Globus pallidus (tissue), 1 donor: Measurements from ENCODE around the gene FANCF.
A peak's percentile ranks its signal among the peaks of the same experiment; 100 is the strongest.
"Not testable (repeated sequence)": the region's sequence is repeated elsewhere in the genome, so short reads cannot be mapped to it uniquely, and the experiment has no call there.

ENCODE experiments used
- DNase-seq: peaks from one replicate; pipeline ENCODE4 v3.0.0-alpha.2; 2015; ENCODE audit warnings: low spot score

Gene FANCF, protein sequence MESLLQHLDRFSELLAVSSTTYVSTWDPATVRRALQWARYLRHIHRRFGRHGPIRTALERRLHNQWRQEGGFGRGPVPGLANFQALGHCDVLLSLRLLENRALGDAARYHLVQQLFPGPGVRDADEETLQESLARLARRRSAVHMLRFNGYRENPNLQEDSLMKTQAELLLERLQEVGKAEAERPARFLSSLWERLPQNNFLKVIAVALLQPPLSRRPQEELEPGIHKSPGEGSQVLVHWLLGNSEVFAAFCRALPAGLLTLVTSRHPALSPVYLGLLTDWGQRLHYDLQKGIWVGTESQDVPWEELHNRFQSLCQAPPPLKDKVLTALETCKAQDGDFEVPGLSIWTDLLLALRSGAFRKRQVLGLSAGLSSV

DNA sequence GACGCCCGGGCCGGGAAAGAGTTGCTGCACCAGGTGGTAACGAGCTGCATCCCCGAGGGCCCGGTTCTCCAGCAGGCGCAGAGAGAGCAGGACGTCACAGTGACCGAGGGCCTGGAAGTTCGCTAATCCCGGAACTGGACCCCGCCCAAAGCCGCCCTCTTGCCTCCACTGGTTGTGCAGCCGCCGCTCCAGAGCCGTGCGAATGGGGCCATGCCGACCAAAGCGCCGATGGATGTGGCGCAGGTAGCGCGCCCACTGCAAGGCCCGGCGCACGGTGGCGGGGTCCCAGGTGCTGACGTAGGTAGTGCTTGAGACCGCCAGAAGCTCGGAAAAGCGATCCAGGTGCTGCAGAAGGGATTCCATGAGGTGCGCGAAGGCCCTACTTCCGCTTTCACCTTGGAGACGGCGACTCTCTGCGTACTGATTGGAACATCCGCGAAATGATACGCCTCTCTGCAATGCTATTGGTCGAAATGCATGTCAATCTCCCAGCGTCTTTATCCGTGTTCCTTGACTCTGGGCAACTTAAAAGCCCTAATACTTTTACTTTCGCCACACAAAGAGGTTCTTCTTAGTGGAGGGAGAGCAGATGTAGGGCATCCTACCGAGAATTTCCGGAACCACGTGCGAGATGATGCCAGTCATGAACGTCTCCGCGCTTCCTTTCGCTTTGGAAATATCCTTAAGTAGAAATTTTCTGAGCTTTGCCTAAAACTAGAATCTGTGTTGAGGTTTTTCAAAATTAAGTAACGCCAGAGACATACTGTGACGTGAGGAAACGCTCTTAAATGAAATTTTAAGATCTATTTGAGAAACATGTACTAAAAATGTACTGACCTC, at the start of gene FANCF:
FANCF (minus strand) TSS at position 376 of the 840 bp plus-strand sequence; CDS start at position 363, 13 bp downstream.
- peak; percentile 96 for DNase-seq

DNA sequence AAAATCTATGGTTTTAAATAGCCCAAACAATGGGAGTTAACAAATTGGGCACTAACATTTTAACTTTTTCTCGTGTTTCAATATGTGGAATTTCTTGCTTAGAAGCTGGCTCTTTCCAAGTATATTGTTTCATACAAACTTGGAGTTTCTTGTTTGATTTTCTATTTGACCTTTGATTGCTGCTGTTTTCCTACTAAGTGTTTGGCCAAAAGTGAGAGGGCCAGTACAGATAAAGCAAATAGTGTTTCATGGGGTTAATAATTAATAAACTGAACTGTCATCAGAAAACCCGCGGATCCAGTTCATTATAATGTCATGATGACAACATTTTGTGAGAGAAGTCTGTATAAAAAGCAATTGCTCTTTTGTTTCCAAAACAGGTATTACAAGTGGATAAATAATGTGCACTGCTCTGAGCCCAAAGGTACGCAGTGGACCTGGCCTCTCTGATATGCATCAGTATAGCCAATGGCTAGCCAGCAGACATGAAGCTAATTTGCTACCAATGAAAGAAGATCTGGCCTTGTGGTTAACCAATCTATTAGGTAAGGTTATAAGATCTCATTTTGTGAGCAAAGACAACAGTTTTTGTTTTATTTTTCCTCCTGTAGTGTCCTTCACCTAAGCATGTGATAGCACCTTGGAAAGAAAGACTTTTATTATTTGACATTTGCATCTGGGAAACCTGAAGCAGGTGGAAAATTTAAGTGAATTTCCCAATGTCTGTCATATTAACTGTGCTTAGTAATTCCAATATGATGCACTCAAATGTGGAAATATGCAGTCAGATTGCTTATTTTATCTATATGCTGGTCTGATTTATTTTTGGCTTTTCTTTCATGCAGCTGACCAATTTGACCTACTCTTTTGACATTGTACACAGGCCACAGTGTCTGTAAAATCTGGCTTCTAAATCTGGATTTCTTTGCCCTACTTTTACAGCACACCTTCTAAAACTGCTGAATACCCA, 49.1 kb upstream of the FANCF start:
- DNase-seq = no peak

DNA sequence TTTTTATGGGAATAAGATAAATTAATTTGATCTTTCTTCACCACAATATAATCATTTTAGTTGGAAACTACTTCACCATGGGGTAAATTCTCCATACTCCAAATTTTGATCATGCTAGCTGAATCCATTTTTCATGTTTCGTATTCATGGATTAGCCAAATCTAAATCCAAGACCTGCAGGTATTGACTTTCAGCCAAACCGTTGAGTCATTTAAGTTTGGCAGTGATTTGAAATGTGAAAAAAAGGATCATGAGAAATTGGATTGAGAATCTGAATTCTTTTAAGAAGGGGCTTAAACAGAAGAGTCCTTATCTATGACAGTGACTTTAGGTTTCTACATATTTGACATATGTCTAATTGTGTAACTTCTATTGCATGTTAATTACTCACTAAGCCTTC, 46.1 kb upstream of the FANCF start:
- no peak for DNase-seq

DNA sequence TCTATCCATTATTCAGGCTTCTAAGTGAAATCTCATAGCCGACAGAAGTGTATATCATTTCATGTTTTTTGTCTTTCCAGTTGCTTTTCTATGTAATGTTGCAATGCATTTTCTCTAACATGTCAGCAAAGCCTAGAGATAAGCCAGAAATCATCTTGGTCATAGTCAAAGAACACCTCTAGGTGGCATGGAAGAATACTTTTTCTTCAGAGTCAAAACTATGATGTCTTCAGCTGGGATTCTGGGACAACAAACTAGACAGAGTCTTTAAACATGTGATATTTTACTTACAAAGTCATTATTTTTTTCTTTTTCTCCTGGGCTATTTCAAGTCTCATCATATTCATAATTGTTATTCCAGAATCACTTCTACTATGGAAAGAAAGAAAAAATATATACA, 45.2 kb upstream of the FANCF start:
- peak; percentile 47 for DNase-seq

DNA sequence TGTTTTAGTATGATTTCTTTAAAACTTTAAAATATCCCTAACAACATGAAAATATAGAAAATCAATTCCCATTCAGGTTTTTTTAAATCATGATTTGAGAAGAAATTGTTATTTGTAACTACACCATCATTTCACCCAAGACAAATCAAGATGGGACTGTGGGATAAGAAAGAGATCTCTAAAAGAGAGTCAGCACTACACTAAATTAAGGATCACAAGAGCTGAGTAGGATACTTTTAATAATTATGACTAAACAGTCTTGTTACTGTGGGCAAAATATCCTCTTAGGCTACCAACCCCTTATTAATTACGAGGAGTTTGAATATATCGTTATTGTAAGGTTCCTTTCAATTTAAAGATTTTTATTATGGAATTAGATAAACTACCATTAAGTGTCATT, 43.7 kb upstream of the FANCF start:
- no peak for DNase-seq

DNA sequence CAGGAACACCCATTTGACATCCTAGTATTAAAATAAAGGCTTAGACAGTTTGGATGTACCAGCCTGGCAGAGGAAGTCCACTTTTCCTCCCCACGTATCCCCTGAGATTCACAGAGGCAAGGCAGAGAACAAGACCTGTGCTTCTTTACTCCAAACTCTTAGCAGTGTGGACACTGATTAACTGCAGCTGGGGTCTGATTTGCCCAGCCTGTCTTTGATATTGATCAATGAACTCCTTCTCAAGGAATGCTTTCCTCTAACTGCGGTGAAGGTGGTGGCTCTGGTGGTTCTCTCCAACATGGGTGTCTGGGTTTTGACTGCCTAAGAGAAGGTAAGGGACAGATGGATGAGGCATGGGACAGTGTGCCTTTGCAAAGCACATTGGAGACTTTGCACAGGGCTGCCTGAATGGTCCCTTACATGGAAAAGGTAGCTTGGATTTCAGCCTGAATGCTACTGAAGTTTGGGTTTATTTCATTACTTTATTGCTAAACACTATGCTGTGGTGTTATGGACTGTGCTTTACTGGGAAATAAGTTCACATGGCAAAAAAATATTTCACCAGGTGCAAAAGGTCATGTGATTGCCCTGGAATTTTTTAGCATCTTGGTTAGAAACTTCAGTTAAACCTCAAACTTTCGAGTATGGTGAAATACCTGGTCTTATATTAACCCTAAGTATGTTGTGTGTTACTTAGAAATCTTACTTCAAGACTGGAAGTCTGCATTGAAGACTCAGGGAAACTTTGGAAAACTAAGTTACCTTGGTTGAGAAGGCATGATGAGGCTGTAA, 42.6 kb upstream of the FANCF start:
- no peak for DNase-seq

DNA sequence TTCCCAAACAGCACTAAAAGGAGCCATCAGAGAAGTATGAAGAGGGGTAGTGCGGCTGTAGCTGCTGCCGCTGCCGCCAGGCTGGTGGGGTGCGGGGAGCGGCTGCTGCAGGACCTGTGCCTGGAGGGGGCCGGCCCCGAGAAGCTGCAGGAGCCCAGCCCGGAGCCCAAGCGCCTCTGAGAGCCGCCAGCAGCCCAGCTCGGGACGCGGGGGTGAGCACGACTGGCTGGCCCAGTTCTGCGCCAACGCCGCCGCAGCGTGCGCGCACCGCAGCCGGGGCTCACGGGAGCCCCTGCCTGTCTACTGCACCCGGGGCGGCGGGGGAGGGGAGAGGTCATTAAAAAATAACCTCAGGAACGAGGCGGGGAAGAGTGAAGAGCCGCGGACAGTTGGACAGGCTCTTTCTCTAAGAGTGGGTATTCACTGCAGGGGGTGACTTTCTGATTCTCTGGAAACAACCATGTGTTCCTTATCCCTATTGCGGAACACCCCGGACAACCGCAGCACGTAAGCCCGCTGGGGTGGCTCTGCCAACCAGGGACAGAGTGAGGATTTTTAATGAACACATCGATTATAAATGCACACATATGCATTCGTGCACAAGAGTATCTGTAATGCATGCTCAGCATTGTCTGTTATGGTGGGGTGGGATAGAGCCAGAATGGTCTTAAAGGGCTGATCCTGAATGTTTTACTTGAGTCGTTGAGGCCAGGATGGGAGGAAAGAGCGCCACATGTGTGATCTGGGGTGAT, 41.2 kb upstream of the FANCF start:
- DNase-seq = peak; percentile 45

DNA sequence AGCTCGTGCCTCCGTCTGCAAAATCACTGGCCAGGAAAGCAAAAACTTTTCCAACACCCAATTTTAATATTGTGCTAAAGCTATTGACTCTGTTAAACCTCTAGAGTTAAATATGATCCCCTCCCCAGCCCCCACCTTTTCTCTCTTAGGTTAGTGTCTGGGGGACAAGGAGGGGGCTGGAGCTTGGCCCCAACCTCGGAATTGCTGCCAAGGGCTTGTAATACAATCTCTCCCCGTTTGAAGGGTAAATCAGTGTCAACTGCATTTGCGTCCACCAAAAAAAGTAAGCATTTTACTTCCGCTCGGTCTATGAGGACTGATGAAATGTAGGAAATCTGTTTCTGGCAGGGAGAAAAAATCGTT, 40.7 kb upstream of the FANCF start, which contains the start of gene GAS2:
GAS2 (plus strand) TSS at position 287 of the 363 bp plus-strand sequence. CDS start 8,259 bp downstream, outside the sequence.
- DNase-seq = no peak

DNA sequence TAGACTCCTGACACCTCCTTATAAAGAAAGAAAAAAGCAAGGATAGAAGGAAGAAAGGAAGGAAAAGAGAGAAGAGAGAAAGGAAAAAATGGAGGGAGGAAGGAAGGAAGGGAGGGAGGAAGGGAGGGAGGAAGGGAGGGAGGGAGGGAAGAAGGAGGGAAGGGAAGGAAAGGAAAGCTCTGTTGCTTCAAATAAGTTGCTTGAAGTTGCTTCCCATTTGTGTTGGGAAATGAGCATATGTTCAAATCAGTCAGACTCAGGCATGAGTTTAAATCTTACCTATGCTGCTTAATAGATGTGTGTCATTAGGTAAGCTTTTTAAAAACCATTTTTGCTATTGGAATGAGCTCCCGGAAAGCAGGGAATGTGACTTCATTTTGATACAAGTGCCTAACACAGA, 34.2 kb upstream of the FANCF start:
- DNase-seq = no peak

DNA sequence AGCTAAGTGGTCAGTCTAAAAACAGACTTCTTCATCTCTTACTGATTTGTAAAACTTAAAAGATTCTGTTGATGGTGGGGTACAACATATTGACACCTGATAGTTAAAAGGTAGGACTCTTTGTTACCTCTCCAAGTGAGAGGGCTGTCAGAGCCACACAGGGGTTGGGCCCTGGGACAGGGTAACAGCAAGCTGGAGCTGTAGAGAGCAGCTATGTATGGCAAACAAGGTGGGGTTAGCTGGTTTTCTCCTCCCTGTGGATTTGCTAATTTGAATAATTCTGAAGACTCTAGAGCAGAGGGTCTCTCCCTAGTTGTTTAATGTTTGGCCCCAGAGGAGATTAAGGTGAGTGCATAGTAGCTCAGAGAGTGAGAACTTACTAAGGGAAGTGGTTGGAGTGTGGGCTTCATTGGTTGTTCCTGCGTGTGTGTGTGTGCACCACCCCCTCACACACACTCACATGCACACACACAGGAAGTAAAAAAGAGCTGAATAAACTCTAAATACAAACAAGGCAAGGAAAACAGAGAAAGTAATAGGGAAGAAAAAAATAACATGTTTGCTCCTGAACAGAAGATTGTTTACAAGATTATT, 31.6 kb upstream of the FANCF start:
- no peak for DNase-seq

DNA sequence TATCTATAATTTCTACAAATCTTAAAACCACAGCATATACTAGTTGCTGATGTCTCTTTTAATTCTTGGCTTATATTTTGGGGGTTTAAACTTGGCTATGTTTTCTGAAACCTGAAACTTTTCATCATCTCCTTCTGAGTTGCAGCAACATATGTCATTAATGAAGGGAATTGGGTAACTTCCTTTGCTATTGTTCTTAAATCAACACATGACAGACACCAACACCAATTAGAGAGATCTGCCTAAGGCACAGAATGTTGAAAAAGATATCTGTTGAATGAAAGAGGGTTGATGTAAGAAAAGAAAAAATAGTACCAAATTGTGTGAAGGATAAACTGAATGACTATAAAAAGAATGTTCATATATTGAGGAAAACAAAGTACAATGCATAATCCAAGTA, 30.5 kb upstream of the FANCF start:
- no peak for DNase-seq

DNA sequence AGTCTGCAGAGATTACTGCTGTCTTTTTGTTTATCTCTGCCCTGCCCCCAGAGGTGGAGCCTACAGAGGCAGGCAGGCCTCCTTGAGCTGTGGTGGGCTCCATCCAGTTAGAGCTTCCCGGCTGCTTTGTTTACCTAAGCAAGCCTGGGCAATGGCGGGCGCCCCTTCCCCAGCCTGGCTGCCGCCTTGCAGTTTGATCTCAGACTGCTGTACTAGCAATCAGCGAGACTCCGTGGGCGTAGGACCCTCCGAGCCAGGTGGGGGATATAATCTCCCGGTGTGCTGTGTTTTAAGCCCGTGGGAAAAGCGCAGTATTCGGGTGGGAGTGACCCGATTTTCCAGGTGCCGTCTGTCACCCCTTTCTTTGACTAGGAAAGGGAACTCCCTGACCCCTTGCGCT, 26.7 kb upstream of the FANCF start:
- DNase-seq = not testable (repeated sequence)

DNA sequence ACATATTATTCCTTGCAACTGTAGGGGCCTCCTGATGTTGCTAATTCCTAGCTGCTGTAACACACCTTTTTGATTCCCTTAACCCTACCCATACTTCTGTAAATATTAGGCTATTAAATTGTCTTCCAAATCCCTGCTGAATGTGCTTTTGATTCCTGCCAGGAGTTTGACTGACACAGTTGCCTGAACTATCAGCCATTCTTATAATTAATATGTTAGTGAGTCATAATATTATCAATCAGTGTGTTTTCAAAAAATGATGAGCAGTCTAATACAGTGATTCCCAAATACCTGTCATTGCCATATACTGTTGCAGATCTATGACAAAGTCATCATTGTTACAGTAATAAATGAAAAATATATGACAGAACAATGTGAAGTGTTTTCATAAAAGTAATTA, 15.9 kb upstream of the FANCF start:
- DNase-seq = no peak

DNA sequence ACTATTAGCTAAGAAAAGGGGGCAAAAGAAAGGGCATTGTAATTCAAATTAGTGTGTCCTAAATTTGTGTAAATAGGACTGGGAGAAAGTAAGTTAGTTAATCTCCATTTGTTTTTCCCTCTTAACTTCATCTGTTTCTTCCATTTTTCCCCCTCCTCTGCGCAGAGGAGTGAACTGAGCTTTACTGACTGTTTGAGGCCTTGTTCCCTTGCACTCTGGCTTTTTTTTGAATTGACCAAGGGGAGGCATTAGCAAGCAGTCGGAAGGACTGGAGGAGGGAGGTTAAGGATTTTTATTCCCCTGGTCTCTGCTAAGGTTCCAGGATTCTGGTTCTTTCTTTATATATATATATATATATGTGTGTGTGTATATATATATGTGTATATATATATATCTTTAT, 15.2 kb upstream of the FANCF start:
- no peak for DNase-seq

DNA sequence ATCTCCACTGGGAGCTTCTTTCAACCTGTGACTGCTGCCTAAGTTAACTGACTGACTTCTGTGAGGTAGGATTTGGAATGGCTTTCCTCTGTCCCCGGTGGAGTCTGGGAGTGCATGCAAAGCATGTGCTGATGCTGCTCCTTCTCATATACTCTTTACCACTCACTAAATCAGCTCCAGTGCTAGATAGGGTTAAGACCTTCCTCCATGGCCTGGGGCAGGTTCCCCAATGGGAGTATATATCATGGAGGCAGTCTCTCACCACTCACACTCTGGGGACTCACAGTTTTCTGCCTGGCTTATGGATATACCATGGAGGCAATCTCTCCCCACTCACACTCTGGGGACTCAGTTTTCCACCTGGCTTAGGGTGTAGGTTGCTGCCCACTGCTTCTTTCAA, 10.1 kb upstream of the FANCF start:
- DNase-seq = no peak

DNA sequence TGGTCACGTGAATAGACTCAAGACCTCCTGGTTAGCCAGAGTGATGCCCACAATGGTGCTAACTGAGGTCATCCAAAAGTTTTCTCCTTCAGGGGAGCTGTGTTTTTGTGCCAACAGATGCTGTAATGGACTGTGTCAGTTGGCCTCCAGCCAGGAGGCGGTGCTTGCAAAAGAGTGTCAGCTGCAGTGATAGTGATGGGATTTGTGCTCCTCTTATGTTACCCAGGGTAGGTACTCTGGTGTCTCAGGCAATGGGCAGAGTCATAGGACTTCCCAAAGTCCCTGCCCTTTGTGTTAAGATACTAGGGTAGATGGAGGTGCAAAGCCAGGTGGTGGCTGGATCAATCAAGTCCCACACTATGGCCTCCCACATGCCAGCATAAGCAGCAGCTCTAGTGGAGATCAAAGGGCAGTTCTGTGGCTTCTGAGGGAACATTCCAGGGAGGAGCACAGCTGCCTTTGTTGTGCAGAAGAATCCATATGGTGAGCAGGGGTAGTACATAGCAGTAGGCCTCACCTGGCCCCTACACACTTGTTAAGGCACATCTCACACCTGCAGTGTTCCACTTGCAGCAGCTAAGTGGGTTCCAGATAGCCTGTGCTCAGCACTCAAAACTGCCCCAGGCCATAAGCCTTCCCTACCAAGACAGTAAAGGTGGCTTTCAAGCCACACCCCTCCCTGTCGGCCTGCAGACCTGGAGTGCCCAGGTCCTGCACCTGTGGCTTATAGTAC, 9.4 kb upstream of the FANCF start:
- DNase-seq = no peak

DNA sequence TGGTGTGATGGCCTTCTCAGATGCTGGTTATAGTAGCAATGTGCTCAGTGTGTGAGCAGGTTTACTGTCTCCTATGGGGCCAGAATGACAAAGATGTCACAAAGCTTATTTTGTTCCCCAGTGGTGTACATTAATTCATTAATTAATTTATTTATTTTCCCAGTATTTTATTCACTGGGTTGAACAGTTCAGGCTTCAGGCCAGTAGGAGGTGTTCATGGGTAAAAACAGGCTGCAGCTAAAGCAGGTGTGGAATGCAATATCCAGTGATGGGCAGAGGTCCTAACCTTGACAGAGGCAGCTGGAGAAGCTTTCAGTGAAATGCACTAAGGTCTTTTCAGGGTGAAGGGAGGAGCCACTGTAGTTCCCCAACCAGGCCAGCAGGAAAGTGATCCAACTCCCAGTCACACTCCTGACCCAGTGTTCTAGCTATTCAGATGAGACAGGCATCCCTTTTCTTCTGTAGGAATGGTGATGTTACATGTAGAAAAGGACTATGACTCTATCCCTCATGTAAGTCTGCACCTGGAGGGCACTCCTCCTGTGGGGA, 7.8 kb upstream of the FANCF start:
- DNase-seq = no peak

DNA sequence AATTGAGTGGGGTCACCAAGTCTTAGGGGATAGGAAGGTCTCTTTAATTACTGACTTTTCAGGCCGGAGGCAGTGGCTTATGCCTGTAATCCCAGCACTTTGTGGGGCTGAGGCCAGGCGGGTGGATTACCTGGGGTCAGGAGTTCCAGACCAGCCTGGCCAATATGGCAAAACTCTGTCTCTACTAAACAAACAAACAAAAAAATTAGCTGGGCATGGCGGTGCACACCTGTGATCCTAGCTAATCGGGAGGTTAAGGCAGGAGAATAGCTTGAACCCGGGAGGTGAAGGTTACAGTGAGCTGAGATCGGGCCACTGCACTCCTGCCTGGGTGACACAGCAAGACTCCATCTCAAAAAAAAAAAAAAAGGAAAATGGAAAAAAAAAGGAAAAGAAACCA, 1.8 kb upstream of the FANCF start:
- DNase-seq = no peak
